Fibroblast of pulmonary artery (primary cell): ENCODE data around the gene R3HDML.
"Not testable (repeated sequence)": the region's sequence is repeated elsewhere in the genome, so short reads cannot be mapped to it uniquely, and the experiment has no call there.

ENCODE experiments used
- DNase-seq: peaks from one replicate; pipeline ENCODE4 v3.0.0-alpha.2; 2010; ENCODE audit warnings: low read depth
- H3K4me3 ChIP-seq: replicated peaks from 2 replicates; pipeline ENCODE4 v1.5.1; 2011; ENCODE audit warnings: low read depth, mild to moderate bottlenecking, control low read depth, low read length, moderate library complexity
- CTCF ChIP-seq: IDR thresholded peaks from 2 replicates; pipeline ENCODE4 v1.5.1; 2011; ENCODE audit warnings: mild to moderate bottlenecking, control low read depth, low read length, inconsistent platforms; ENCODE audit errors: missing control alignments

Gene R3HDML

GRCh38 chr20:44310664-44311639, 25.9 kb upstream of the R3HDML start, which contains the start of gene FITM2:
Gene FITM2 (minus strand): TSS chr20:44311202. CDS start chr20:44311148, 54 bp downstream.
- peak within 1 kb of the TSS; percentile 95 for H3K4me3 ChIP-seq
- TF ChIP-seq CTCF, result peak; percentile 77
- DNase-seq, result peak; percentile 98

- no peak for DNase-seq
- TF ChIP-seq CTCF, result no peak
Observed at GRCh38 chr20:44314870-44315269, 22.0 kb upstream of the R3HDML start.

GRCh38 chr20:44319839-44320422, 16.9 kb upstream of the R3HDML start:
- H3K4me3 ChIP-seq, result no peak overlapping the region
- DNase-seq, result no peak
- TF ChIP-seq CTCF, result no peak

More at GRCh38 chr20:44314870-44315269, 22.0 kb upstream of the R3HDML start:
- no peak overlapping the region for H3K4me3 ChIP-seq

GRCh38 chr20:44324343-44324742, 12.5 kb upstream of the R3HDML start:
- no peak overlapping the region for H3K4me3 ChIP-seq
- TF ChIP-seq CTCF, result no peak
- no peak for DNase-seq

- H3K4me3 ChIP-seq, result no peak overlapping the region
- TF ChIP-seq CTCF, result no peak
- DNase-seq, result no peak
Observed at GRCh38 chr20:44326391-44327159, 10.3 kb upstream of the R3HDML start.

- H3K4me3 ChIP-seq, DNase-seq: not testable (repeated sequence)
Observed at GRCh38 chr20:44327748-44328147, 9.1 kb upstream of the R3HDML start.

- no peak for DNase-seq
- no peak overlapping the region for H3K4me3 ChIP-seq
- TF ChIP-seq CTCF, result no peak
Observed at GRCh38 chr20:44328428-44328827, 8.4 kb upstream of the R3HDML start.
